AG04449 (cell line): ENCODE data around the gene ASXL3.

Source experiments
- CTCF ChIA-PET: fragments of 350-600 bp; formaldehyde crosslinking; extraction: SDS; loops from one replicate; lab custom pipeline; 2021; ENCODE audit warnings: antibody characterized with exemption; lab: Yijun Ruan, JAX
- POLR2A ChIA-PET: fragments of 400-600, 350-600 bp; formaldehyde crosslinking; extraction: SDS; loops from one replicate; lab custom pipeline; 2020; ENCODE audit warnings: antibody characterized with exemption, inconsistent platforms; lab: Yijun Ruan, JAX
- DNase-seq: peaks from one replicate; pipeline ENCODE4 v3.0.0-alpha.2; 2010; ENCODE audit warnings: low read depth, low spot score
- H3K4me3 ChIP-seq: 2 replicates; pipeline ENCODE4 v1.5.1; 2011; ENCODE audit warnings: low read depth, mild to moderate bottlenecking, control low read depth, low read length
- CTCF ChIP-seq: IDR thresholded peaks from one replicate; pipeline ENCODE4 v1.5.1; 2011; ENCODE audit warnings: mild to moderate bottlenecking, moderate library complexity, low read length, control low read depth, inconsistent platforms; ENCODE audit not compliant: insufficient read depth; ENCODE audit errors: missing control alignments

Gene ASXL3

GRCh38 chr18:33630476-33630875, 52.5 kb downstream of the ASXL3 start:
- no peak for DNase-seq
- TF ChIP-seq CTCF, result no peak
- H3K4me3 ChIP-seq, result no peak overlapping the region
- ChIA-PET POLR2A (no interaction called here), CTCF (interaction anchor here (0.7 kb wide), 1 partner anchor 88 kb away, joined by 3 read pairs; no protein-coding TSS in a partner anchor)

GRCh38 chr18:33641141-33641540, 63.1 kb downstream of the ASXL3 start:
- no peak for TF ChIP-seq CTCF
- ChIA-PET CTCF (no interaction called here), POLR2A (no interaction called here)
- H3K4me3 ChIP-seq, result no peak overlapping the region
- DNase-seq, result no peak

GRCh38 chr18:33644494-33644893, 66.5 kb downstream of the ASXL3 start:
- POLR2A ChIA-PET, result no interaction called here

GRCh38 chr18:33647365-33647764, 69.3 kb downstream of the ASXL3 start:
- H3K4me3 ChIP-seq, result no peak overlapping the region
- CTCF ChIA-PET, result no interaction called here

More at GRCh38 chr18:33644494-33644893, 66.5 kb downstream of the ASXL3 start:
- CTCF ChIA-PET, result no interaction called here
- TF ChIP-seq CTCF, result no peak
- no peak for DNase-seq
- no peak overlapping the region for H3K4me3 ChIP-seq

GRCh38 chr18:33652635-33653034, 74.6 kb downstream of the ASXL3 start:
- CTCF ChIA-PET, result no interaction called here
- POLR2A ChIA-PET, result no interaction called here
- no peak for DNase-seq

More at GRCh38 chr18:33647365-33647764, 69.3 kb downstream of the ASXL3 start:
- no peak for DNase-seq
- no peak for TF ChIP-seq CTCF
- POLR2A ChIA-PET, result no interaction called here

GRCh38 chr18:33653231-33653630, 75.2 kb downstream of the ASXL3 start:
- no peak for DNase-seq
- no peak for TF ChIP-seq CTCF

More at GRCh38 chr18:33652635-33653034, 74.6 kb downstream of the ASXL3 start:
- H3K4me3 ChIP-seq, result no peak overlapping the region
- TF ChIP-seq CTCF, result no peak

More at GRCh38 chr18:33653231-33653630, 75.2 kb downstream of the ASXL3 start:
- POLR2A ChIA-PET, result no interaction called here
- H3K4me3 ChIP-seq, result no peak overlapping the region
- CTCF ChIA-PET, result no interaction called here
